GM21528 (cell line): Measurements from ENCODE around the gene ZNF860.

Experiments used
- ATAC-seq: cut with Tn5 transposase; IDR thresholded peaks from one replicate; pipeline ENCODE4 v1.9.1; 2021; ENCODE audit warnings: mild to moderate bottlenecking, moderate library complexity; ENCODE audit not compliant: unreplicated experiment, low FRiP score

The ZNF860 gene

DNA sequence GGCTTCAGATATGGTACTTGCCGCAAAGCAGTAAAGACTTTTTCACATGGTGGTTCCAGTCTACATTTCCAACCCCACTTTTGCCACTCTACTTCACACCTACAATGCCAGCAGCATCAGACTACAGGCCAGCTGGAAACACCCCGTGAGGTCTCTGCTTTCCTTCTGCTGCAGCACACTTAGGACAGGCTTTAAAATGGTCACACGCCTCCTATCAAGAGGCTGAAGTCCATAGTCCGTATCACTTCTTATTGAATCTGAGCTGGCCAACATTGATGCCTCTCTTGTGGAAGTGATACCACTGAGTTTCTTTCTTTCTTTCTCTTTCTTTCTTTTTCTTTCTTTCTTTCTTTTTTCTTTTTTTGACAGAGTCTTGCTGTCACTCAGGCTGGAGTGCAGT lies 59.8 kb downstream of the ZNF860 start:
- no peak for ATAC-seq
